Activated CD8-positive, alpha-beta memory T cell treated with anti-CD3 and anti-CD28 coated beads, Interleukin-2, amount 50 U/mL, for 24 hours (primary cell): ENCODE measurements around the gene SLC17A9.

Source experiments
- DNase-seq: peaks from one replicate; pipeline ENCODE4 v3.0.0-alpha.2; 2020; ENCODE audit errors: extremely low read depth

The SLC17A9 gene

DNA sequence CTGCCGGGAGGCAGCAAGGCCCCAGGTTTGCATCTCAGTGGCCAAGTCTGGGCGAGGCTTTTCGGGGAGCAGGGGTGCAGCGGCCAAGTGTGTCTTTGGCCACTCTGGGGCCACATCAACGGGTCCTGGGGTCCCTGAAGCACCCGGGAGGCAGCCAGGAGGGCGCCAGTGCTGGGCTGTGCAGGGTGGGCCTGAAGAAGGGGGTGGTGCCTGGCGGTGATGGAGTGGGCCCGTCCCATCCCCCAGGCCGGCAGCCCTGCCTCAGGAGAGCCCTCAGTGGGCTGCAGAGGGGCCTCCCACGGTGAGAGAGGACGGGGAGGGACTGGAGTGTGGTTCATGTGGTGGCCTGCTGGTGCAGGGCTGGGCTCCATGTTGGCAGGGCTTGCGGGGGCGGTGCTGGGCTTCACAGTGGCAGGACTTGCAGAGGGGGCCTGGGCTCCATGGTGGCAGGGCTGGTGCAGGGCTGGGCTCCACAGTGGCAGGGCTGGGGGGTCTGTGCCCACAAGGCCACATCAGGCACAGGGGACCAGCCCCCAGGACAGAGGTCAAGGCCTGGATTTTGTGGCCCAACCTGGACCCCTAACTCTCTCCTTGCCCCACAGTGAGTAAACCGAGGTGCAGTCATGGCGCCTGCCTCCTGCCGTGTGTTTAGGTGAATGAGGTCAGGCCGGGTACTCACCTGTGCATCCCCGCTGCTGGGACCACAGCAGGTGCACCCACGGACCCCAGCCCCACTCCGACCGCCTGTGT, 64.7 kb downstream of the SLC17A9 start:
- no peak for DNase-seq

DNA sequence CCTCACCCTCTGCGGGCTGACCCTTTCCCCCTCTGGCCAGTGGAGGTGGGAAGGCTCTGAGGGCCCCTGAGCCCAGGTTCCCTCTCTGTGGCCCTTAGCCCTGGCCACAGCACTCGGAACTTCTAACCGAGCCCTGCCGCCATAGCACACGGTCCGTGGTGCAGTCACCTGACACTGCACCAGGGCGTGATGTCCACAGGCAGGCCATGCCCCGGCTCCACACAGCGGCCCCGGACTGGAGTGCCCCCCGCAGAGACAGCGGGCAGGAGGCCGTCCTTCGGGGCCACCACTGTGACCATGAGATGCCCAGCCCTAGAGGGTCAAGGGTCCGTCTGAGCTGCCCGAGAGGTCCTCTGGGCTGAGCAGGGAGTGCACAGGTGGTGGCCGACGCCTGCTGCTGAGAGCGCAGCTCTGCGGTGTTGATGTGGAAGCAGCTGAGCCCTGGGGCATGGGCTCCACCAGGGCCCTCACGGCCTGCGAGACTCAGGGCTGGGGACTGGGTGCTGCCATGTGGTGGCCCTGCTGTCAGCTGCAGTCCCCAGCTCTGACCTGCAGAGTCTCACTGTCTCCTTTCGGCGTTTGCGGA, 65.4 kb downstream of the SLC17A9 start:
- DNase-seq, result no peak
